Erythroblast (primary cell): ENCODE measurements around the gene CNIH1.

Source experiments
- GATA1 ChIP-seq: IDR thresholded peaks from 2 replicates; pipeline ENCODE4 v1.6.1; 2011; ENCODE audit warnings: low read depth, mild to moderate bottlenecking, control low read depth, low read length, moderate library complexity
- POLR2A ChIP-seq: IDR thresholded peaks from 2 replicates; pipeline ENCODE4 v1.6.1; 2011; ENCODE audit warnings: mild to moderate bottlenecking, low read length

DNA sequence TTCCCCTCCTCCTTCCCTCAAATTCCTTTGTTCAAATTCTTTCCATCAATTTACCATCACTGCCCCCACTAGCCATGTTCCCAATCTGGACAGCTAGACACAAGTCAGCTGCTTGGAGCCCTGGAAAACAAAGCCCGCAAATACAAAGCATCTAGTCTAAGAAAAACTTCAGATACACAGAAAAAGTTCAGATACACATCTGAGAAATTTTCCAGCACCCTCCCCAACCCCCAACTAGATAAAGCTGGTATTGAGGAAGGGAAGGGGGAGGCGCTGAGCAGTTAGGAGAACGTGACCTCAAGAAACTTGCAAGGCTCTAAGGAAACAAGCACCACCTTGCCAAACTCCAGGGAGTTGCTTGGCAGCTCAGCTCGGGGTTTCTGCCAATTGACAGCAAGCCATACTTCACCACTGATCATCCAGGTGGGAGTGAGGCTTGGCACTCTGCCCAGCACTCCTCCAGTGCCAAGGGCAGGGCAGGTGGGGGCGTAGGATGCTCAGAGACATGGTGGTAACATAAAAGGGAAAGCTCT is 5.1 kb upstream of the CNIH1 start:
- no peak for TF ChIP-seq POLR2A
- TF ChIP-seq GATA1, result no peak
